ENCODE results near the gene TMEM98.

DNA sequence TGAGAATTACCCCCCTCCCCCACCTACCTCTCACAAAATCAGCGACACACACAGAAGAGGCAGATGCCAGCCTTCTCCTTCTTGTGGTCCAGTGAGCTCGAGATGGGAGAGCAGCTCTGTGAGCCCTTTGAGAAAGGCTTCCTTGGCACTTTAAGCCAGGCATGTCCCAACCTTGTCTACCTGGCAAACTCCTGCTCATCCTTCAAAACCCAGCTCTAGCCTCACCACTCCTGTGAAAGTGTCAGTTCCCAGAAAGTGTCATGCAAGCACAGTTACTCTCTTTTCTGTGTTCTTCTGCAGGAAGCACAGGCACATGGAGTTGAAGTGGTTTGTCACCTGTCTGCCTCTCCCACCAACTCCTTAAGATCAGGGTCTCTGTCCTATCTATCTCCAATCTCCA is 1.6 kb downstream of the TMEM98 start:
- TF ChIP-seq TEAD4 (IDR thresholded peaks at IDR 0.05; ENCODE audit: low read length) (no peak), TEAD4 (CRISPR knock-in tag; IDR thresholded peaks at IDR 0.05; ENCODE audit: borderline replicate concordance) (no peak), POLR2A (conservative IDR thresholded peaks at IDR 0.05) (no peak), TAF15 (IDR thresholded peaks at IDR 0.05; ENCODE audit: low read depth, low read length) (no peak), FOXA1 (IDR thresholded peaks at IDR 0.05; ENCODE audit: borderline replicate concordance) (no peak), MAFG (tag; conservative IDR thresholded peaks at IDR 0.05) (no peak), CAMTA2 (CRISPR knock-in tag; conservative IDR thresholded peaks at IDR 0.05) (no peak), MAFK (IDR thresholded peaks at IDR 0.05; ENCODE audit: low read length) (no peak), KLF10 (CRISPR knock-in tag; IDR thresholded peaks at IDR 0.05) (no peak), ATF3 (IDR thresholded peaks at IDR 0.05) (no peak), ATF3 (CRISPR knock-in tag; conservative IDR thresholded peaks at IDR 0.05) (no peak)
- TF ChIP-seq, protein P1, sequence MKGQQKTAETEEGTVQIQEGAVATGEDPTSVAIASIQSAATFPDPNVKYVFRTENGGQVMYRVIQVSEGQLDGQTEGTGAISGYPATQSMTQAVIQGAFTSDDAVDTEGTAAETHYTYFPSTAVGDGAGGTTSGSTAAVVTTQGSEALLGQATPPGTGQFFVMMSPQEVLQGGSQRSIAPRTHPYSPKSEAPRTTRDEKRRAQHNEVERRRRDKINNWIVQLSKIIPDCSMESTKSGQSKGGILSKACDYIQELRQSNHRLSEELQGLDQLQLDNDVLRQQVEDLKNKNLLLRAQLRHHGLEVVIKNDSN (CRISPR knock-in tag; IDR thresholded peaks at IDR 0.05), result no peak

Data from K562 (cell line).